ENCODE results near the gene APBB1. TPM values are rescaled to one million over a fixed set of nuclear protein-coding genes. Genes with fewer than 3 reads are reported as not detected.
"Not testable (repeated sequence)": the region's sequence is repeated elsewhere in the genome, so short reads cannot be mapped to it uniquely, and the experiment has no call there.

APBB1 gene
- total and polyA plus RNA-seq, 4 donors, result 25.8 to 121 (median 56.5) TPM

GRCh38 chr11:6402061-6402470 is 16.8 kb downstream of the APBB1 start:
- no peak for DNase-seq
- Histone ChIP-seq H3K36me3 (ENCODE audit: control insufficient read depth in 1 of 2, insufficient read depth in 2 of 2, low read length in 1 of 2) (peaks cover 0 to 4% of the 10 kb centered on the region in 2 donors), H3K9me3 (ENCODE audit: control insufficient read depth, low read length) (no peaks in the 10 kb centered on the region), H3K4me3 (ENCODE audit: low read length in 2 of 2) (no peak overlapping the region), H3K27me3 (ENCODE audit: control insufficient read depth in 1 of 2, insufficient read depth in 2 of 2, low read length in 1 of 2) (no peaks in the 10 kb centered on the region), H3K27ac (ENCODE audit: low read depth in 1 of 2, low read length in 2 of 2) (no peak overlapping the region), H3K4me1 (ENCODE audit: control insufficient read depth in 1 of 2, insufficient read depth in 2 of 2, low read length in 2 of 2) (no peaks in the 10 kb centered on the region)
- intact Hi-C loops (cut with DNase I), result no loop called here
- 86 to 87% methylated on average over 12 of the region's 12 CpGs for WGBS, 2 donors
- no peak for ATAC-seq (ENCODE audit: low FRiP score)

GRCh38 chr11:6401464-6401863 is 17.4 kb downstream of the APBB1 start:
- DNase-seq (no peak), ATAC-seq (ENCODE audit: low FRiP score) (no peak)
- intact Hi-C loops (cut with DNase I), result no loop called here
- H3K27ac ChIP-seq (ENCODE audit: low read depth in 1 of 2, low read length in 2 of 2), result no peak overlapping the region
- WGBS, 2 donors, result 88 to 89% methylated on average over 7 of the region's 7 CpGs
- no peaks in the 10 kb centered on the region for H3K4me1 ChIP-seq (ENCODE audit: control insufficient read depth in 1 of 2, insufficient read depth in 2 of 2, low read length in 2 of 2)
- peaks cover 0 to 4% of the 10 kb centered on the region in 2 donors for H3K36me3 ChIP-seq (ENCODE audit: control insufficient read depth in 1 of 2, insufficient read depth in 2 of 2, low read length in 1 of 2)
- no peaks in the 10 kb centered on the region for H3K9me3 ChIP-seq (ENCODE audit: control insufficient read depth, low read length)
- no peaks in the 10 kb centered on the region for H3K27me3 ChIP-seq (ENCODE audit: control insufficient read depth in 1 of 2, insufficient read depth in 2 of 2, low read length in 1 of 2)
- no peak overlapping the region for H3K4me3 ChIP-seq (ENCODE audit: low read length in 2 of 2)

- Histone ChIP-seq H3K9me3 (ENCODE audit: control insufficient read depth, low read length) (no peaks in the 10 kb centered on the region), H3K4me3 (ENCODE audit: low read length in 2 of 2) (no peak overlapping the region), H3K36me3 (ENCODE audit: control insufficient read depth in 1 of 2, insufficient read depth in 2 of 2, low read length in 1 of 2) (peaks cover 0 to 4% of the 10 kb centered on the region in 2 donors), H3K27me3 (ENCODE audit: control insufficient read depth in 1 of 2, insufficient read depth in 2 of 2, low read length in 1 of 2) (no peaks in the 10 kb centered on the region), H3K4me1 (ENCODE audit: control insufficient read depth in 1 of 2, insufficient read depth in 2 of 2, low read length in 2 of 2) (no peaks in the 10 kb centered on the region), H3K27ac (ENCODE audit: low read depth in 1 of 2, low read length in 2 of 2) (no peak overlapping the region)
- peak in 1 of 2 donors; percentile 67 for DNase-seq
- WGBS, 2 donors, result 94 to 97% methylated on average over 15 of the region's 15 CpGs
- no peak for ATAC-seq (ENCODE audit: low FRiP score)
- intact Hi-C loops (cut with DNase I), result no loop called here
Measured at GRCh38 chr11:6400431-6401345, 18.2 kb downstream of the APBB1 start.

- Histone ChIP-seq H3K9me3 (ENCODE audit: control insufficient read depth, low read length) (no peaks in the 10 kb centered on the region), H3K36me3 (ENCODE audit: control insufficient read depth in 1 of 2, insufficient read depth in 2 of 2, low read length in 1 of 2) (peaks cover 0 to 3% of the 10 kb centered on the region in 2 donors), H3K27ac (ENCODE audit: low read depth in 1 of 2, low read length in 2 of 2) (peak overlapping the region in 1 of 2 donors; percentile 30), H3K4me3 (ENCODE audit: low read length in 2 of 2) (no peak overlapping the region), H3K4me1 (ENCODE audit: control insufficient read depth in 1 of 2, insufficient read depth in 2 of 2, low read length in 2 of 2) (no peaks in the 10 kb centered on the region), H3K27me3 (ENCODE audit: control insufficient read depth in 1 of 2, insufficient read depth in 2 of 2, low read length in 1 of 2) (no peaks in the 10 kb centered on the region)
- WGBS, 2 donors, result 0 to 6% methylated on average over 3 of the region's 3 CpGs
- intact Hi-C loops (cut with DNase I), result no loop called here
- DNase-seq, result no peak
- no peak for ATAC-seq (ENCODE audit: low FRiP score)
Measured at GRCh38 chr11:6397636-6398035, 21.3 kb downstream of the APBB1 start.

- Histone ChIP-seq H3K9me3 (ENCODE audit: control insufficient read depth, low read length) (no peaks in the 10 kb centered on the region), H3K27me3 (ENCODE audit: control insufficient read depth in 1 of 2, insufficient read depth in 2 of 2, low read length in 1 of 2) (no peaks in the 10 kb centered on the region), H3K27ac (ENCODE audit: low read depth in 1 of 2, low read length in 2 of 2) (peak overlapping the region in 1 of 2 donors; percentile 30), H3K4me3 (ENCODE audit: low read length in 2 of 2) (no peak overlapping the region), H3K4me1 (ENCODE audit: control insufficient read depth in 1 of 2, insufficient read depth in 2 of 2, low read length in 2 of 2) (no peaks in the 10 kb centered on the region), H3K36me3 (ENCODE audit: control insufficient read depth in 1 of 2, insufficient read depth in 2 of 2, low read length in 1 of 2) (peaks cover 0 to 3% of the 10 kb centered on the region in 2 donors)
- 44 to 45% methylated on average over 1 of the region's 1 CpG for WGBS, 2 donors
- DNase-seq, result no peak
- intact Hi-C loops (cut with DNase I), result no loop called here
- peak; percentile 24 for ATAC-seq (ENCODE audit: low FRiP score)
Measured at GRCh38 chr11:6397156-6397555, 21.7 kb downstream of the APBB1 start.

- ATAC-seq (ENCODE audit: low FRiP score), result no peak
- Histone ChIP-seq H3K36me3 (ENCODE audit: control insufficient read depth in 1 of 2, insufficient read depth in 2 of 2, low read length in 1 of 2) (peaks cover 0 to under 1% of the 10 kb centered on the region in 2 donors), H3K9me3 (ENCODE audit: control insufficient read depth, low read length) (no peaks in the 10 kb centered on the region), H3K4me3 (ENCODE audit: low read length in 2 of 2) (no peak overlapping the region), H3K27ac (ENCODE audit: low read depth in 1 of 2, low read length in 2 of 2) (no peak overlapping the region), H3K27me3 (ENCODE audit: control insufficient read depth in 1 of 2, insufficient read depth in 2 of 2, low read length in 1 of 2) (no peaks in the 10 kb centered on the region), H3K4me1 (ENCODE audit: control insufficient read depth in 1 of 2, insufficient read depth in 2 of 2, low read length in 2 of 2) (no peaks in the 10 kb centered on the region)
- DNase-seq, result peak in 1 of 2 donors; percentile 60
- 80 to 82% methylated on average over 15 to 16 of the region's 16 CpGs for WGBS, 2 donors
- intact Hi-C loops (cut with DNase I), result no loop called here
Measured at GRCh38 chr11:6395470-6396060, 23.3 kb downstream of the APBB1 start.

GRCh38 chr11:6393989-6394670 is 24.8 kb downstream of the APBB1 start:
- no peaks in the 10 kb centered on the region for H3K27me3 ChIP-seq (ENCODE audit: control insufficient read depth in 1 of 2, insufficient read depth in 2 of 2, low read length in 1 of 2)
- H3K4me1 ChIP-seq (ENCODE audit: control insufficient read depth in 1 of 2, insufficient read depth in 2 of 2, low read length in 2 of 2), result no peaks in the 10 kb centered on the region
- H3K27ac ChIP-seq (ENCODE audit: low read depth in 1 of 2, low read length in 2 of 2), result no peak overlapping the region
- H3K36me3 ChIP-seq (ENCODE audit: control insufficient read depth in 1 of 2, insufficient read depth in 2 of 2, low read length in 1 of 2), result no peaks in the 10 kb centered on the region
- WGBS, 2 donors, result 77 to 85% methylated on average over 16 of the region's 16 CpGs
- no peak for ATAC-seq (ENCODE audit: low FRiP score)
- DNase-seq, result peak in 1 of 2 donors; percentile 64
- no peak overlapping the region for H3K4me3 ChIP-seq (ENCODE audit: low read length in 2 of 2)
- intact Hi-C loops (cut with DNase I), result no loop called here
- H3K9me3 ChIP-seq (ENCODE audit: control insufficient read depth, low read length), result no peaks in the 10 kb centered on the region

GRCh38 chr11:6392251-6392650 is 26.6 kb downstream of the APBB1 start:
- H3K36me3 ChIP-seq (ENCODE audit: control insufficient read depth in 1 of 2, insufficient read depth in 2 of 2, low read length in 1 of 2); H3K27ac ChIP-seq (ENCODE audit: low read depth in 1 of 2, low read length in 2 of 2); H3K4me1 ChIP-seq (ENCODE audit: control insufficient read depth in 1 of 2, insufficient read depth in 2 of 2, low read length in 2 of 2); H3K4me3 ChIP-seq (ENCODE audit: low read length in 2 of 2); ATAC-seq (ENCODE audit: low FRiP score); DNase-seq; H3K27me3 ChIP-seq (ENCODE audit: control insufficient read depth in 1 of 2, insufficient read depth in 2 of 2, low read length in 1 of 2); intact Hi-C loops (cut with DNase I); H3K9me3 ChIP-seq (ENCODE audit: control insufficient read depth, low read length): not testable (repeated sequence)
- WGBS, 2 donors, result 93 to 97% methylated on average over 3 to 4 of the region's 4 CpGs

Data from aorta (tissue), 5 donors.